PC-9 (cell line): ENCODE results near the gene PARP12. TPM values are rescaled to one million over a fixed set of nuclear protein-coding genes. Genes with fewer than 3 reads are reported as not detected.

Experiments
- BruUV-seq: library from RNA; stranded (reverse); fragments of 400-500 nt; replicated peaks from 2 replicates; lab custom pipeline; 2021; lab: Mats Ljungman, UMichigan
- CTCF ChIA-PET: fragments of 300-600 bp; sonication (Branson Sonifier 250); formaldehyde crosslinking; loops from one replicate; lab custom pipeline; 2022; ENCODE audit warnings: antibody characterized with exemption; lab: Charles Lee
- POLR2A ChIA-PET: fragments of 300-600 bp; sonication (Branson Sonifier 250); formaldehyde crosslinking; loops from one replicate; lab custom pipeline; 2022; ENCODE audit warnings: antibody characterized with exemption; ENCODE audit not compliant: unreplicated experiment; lab: Charles Lee
- DNase-seq, 2 experiments: peaks; one replicate each; pipeline versions ENCODE4 v3.0.0 to v3.0.0-alpha.2; 2015 to 2022; ENCODE audit warnings: mixed read lengths in 1 of 2
- H2AFZ ChIP-seq: fragments of 200-600 bp; sonication (generic); 2 replicates; pipeline ENCODE4 v1.8.1; 2017; ENCODE audit warnings: antibody characterized with exemption
- H3F3A ChIP-seq: fragments of 200-600 bp; sonication (generic); 2 replicates; pipeline ENCODE4 v1.8.1; 2017; ENCODE audit warnings: antibody characterized with exemption, mild to moderate bottlenecking, low read depth; ENCODE audit not compliant: insufficient read depth
- H3K27ac ChIP-seq: fragments of 200-600 bp; sonication (generic); 2 replicates; pipeline ENCODE4 v1.6.1; 2016; ENCODE audit warnings: mixed run types
- H3K27me3 ChIP-seq: fragments of 200-600 bp; sonication (generic); 2 replicates; pipeline ENCODE4 v1.6.1; 2016; ENCODE audit warnings: low read depth, mixed run types; ENCODE audit not compliant: insufficient read depth
- H3K36me3 ChIP-seq: fragments of 200-600 bp; sonication (generic); 2 replicates; pipeline ENCODE4 v1.6.1; 2016; ENCODE audit warnings: low read depth, mixed run types
- H3K4me1 ChIP-seq: fragments of 200-600 bp; sonication (generic); replicated peaks from 2 replicates; pipeline ENCODE4 v1.6.1; 2016; ENCODE audit warnings: mixed run types; ENCODE audit not compliant: insufficient read depth
- H3K4me2 ChIP-seq: fragments of 200-600 bp; sonication (generic); 2 replicates; pipeline ENCODE4 v1.6.1; 2017; ENCODE audit warnings: mixed run types
- H3K4me3 ChIP-seq: fragments of 200-600 bp; sonication (generic); 2 replicates; pipeline ENCODE4 v1.6.1; 2016; ENCODE audit warnings: mixed run types
- H3K79me2 ChIP-seq: fragments of 200-600 bp; sonication (generic); 2 replicates; pipeline ENCODE4 v1.6.1; 2017; ENCODE audit warnings: low read depth, mixed run types
- H3K9me2 ChIP-seq: fragments of 200-600 bp; sonication (generic); 2 replicates; pipeline ENCODE4 v1.8.1; 2017; ENCODE audit warnings: mild to moderate bottlenecking; ENCODE audit not compliant: insufficient read depth
- H3K9me3 ChIP-seq: fragments of 200-600 bp; sonication (generic); 2 replicates; pipeline ENCODE4 v1.8.1; 2016; ENCODE audit warnings: low read depth; ENCODE audit not compliant: insufficient read depth
- H4K20me1 ChIP-seq: fragments of 200-600 bp; sonication (generic); 2 replicates; pipeline ENCODE4 v1.8.1; 2017; ENCODE audit not compliant: insufficient read depth
- CTCF ChIP-seq: fragments of 200-600 bp; sonication (generic); conservative IDR thresholded peaks from 2 replicates; pipeline ENCODE4 v1.6.1; 2017; ENCODE audit warnings: mixed run types, antibody characterized with exemption, mild to moderate bottlenecking, moderate library complexity
- EZH2 ChIP-seq: fragments of 200-600 bp; sonication (generic); IDR thresholded peaks from 2 replicates; pipeline ENCODE4 v1.8.0; 2017; ENCODE audit warnings: antibody characterized with exemption, low read depth
- intact Hi-C: fragments of 100-400 bp; cut with micrococcal nuclease; formaldehyde crosslinking; loops from one replicate; pipeline ENCODE4 v1.10.0; 2022; ENCODE audit not compliant: unreplicated experiment
- total RNA-seq: library from RNA; stranded (reverse); gene quantifications from 2 replicates; pipeline ENCODE4 v1.2.3, GENCODE V29; 2021

Gene PARP12
- total RNA-seq, 1 experiment from 2014 or later, result 32.4 TPM

DNA sequence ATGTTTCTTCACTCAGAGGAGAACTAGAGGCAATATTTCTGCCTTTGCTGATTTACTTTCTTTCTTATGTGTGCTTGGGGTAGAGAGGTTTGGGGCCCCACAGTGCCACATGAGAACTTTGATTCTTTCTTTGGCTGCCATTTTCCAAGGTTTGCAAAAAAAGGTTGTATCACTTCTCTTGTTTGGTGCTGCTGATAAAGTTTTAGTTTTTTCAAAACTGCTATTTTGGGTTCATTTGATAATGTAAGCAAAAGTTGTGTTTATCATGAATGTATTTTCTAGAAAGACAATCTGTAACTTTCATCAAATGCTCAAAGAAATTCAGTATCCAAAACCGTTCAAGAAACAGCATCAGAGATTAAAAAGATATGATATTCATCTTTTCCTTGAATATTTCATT lies 30.6 kb upstream of the PARP12 start:
- no peaks in the 10 kb centered on the region for H3K36me3 ChIP-seq
- TF ChIP-seq EZH2, result no peak
- no peak for TF ChIP-seq CTCF
- no TSS peak for BruUV-seq
- H3K79me2 ChIP-seq, result no peaks in the 10 kb centered on the region
- no peaks in the 10 kb centered on the region for H3K27me3 ChIP-seq
- no peaks in the 10 kb centered on the region for H3K9me2 ChIP-seq
- H3K4me3 ChIP-seq, result no peak overlapping the region
- no peak for DNase-seq
- H3F3A ChIP-seq, result no peaks in the 10 kb centered on the region
- no peaks in the 10 kb centered on the region for H3K9me3 ChIP-seq
- intact Hi-C loops, result no loop called here
- ChIA-PET POLR2A (no interaction called here), CTCF (no interaction called here)
- no peaks in the 10 kb centered on the region for H3K4me1 ChIP-seq
- H3K27ac ChIP-seq, result no peak overlapping the region
- no peak overlapping the region for H2AFZ ChIP-seq
- no peaks in the 10 kb centered on the region for H4K20me1 ChIP-seq
- no peak overlapping the region for H3K4me2 ChIP-seq

GRCh38 chr7:140085447-140085846 lies 22.7 kb upstream of the PARP12 start:
- POLR2A ChIA-PET, result interaction anchor here (0.7 kb wide), 1 partner anchor 437 kb away, joined by 3 read pairs; no protein-coding TSS in a partner anchor
- Histone ChIP-seq H3K4me2 (no peak overlapping the region), H2AFZ (no peak overlapping the region), H4K20me1 (no peaks in the 10 kb centered on the region), H3K27me3 (no peaks in the 10 kb centered on the region), H3F3A (no peaks in the 10 kb centered on the region), H3K79me2 (no peaks in the 10 kb centered on the region), H3K9me3 (no peaks in the 10 kb centered on the region), H3K4me3 (no peak overlapping the region), H3K4me1 (no peaks in the 10 kb centered on the region), H3K36me3 (no peaks in the 10 kb centered on the region), H3K27ac (no peak overlapping the region), H3K9me2 (no peaks in the 10 kb centered on the region)
- no peak for DNase-seq
- no peak for TF ChIP-seq EZH2
- intact Hi-C loops, result no loop called here
- no TSS peak for BruUV-seq
- CTCF ChIA-PET, result no interaction called here

- Histone ChIP-seq H3F3A (no peaks in the 10 kb centered on the region), H3K27ac (no peak overlapping the region), H3K9me2 (no peaks in the 10 kb centered on the region), H3K79me2 (no peaks in the 10 kb centered on the region), H3K9me3 (no peaks in the 10 kb centered on the region), H3K27me3 (no peaks in the 10 kb centered on the region), H2AFZ (no peak overlapping the region), H3K4me3 (no peak overlapping the region), H3K36me3 (no peaks in the 10 kb centered on the region), H4K20me1 (no peaks in the 10 kb centered on the region), H3K4me1 (no peaks in the 10 kb centered on the region), H3K4me2 (no peak overlapping the region)
- intact Hi-C loops, result no loop called here
- DNase-seq, result no peak
- BruUV-seq, result no TSS peak
- CTCF ChIA-PET, result no interaction called here
- TF ChIP-seq EZH2 (no peak), CTCF (no peak)
- POLR2A ChIA-PET, result interaction anchor here (0.7 kb wide), 1 partner anchor 437 kb away, joined by 3 read pairs; no protein-coding TSS in a partner anchor
Observed at GRCh38 chr7:140084972-140085371, 22.2 kb upstream of the PARP12 start.

- no peaks in the 10 kb centered on the region for H3K9me2 ChIP-seq
- no peaks in the 10 kb centered on the region for H3K79me2 ChIP-seq
- H4K20me1 ChIP-seq, result no peaks in the 10 kb centered on the region
- no peak overlapping the region for H2AFZ ChIP-seq
- no peak overlapping the region for H3K27ac ChIP-seq
- no TSS peak for BruUV-seq
- H3K9me3 ChIP-seq, result no peaks in the 10 kb centered on the region
- no peak for TF ChIP-seq CTCF
- TF ChIP-seq EZH2, result no peak
- H3F3A ChIP-seq, result no peaks in the 10 kb centered on the region
- no peaks in the 10 kb centered on the region for H3K4me1 ChIP-seq
- CTCF ChIA-PET, result no interaction called here
- H3K4me3 ChIP-seq, result no peak overlapping the region
- no peak for DNase-seq
- POLR2A ChIA-PET, result no interaction called here
- intact Hi-C loops, result no loop called here
- H3K4me2 ChIP-seq, result no peak overlapping the region
- H3K27me3 ChIP-seq, result no peaks in the 10 kb centered on the region
- H3K36me3 ChIP-seq, result no peaks in the 10 kb centered on the region
Observed at GRCh38 chr7:140084142-140084655, 21.4 kb upstream of the PARP12 start.
